Coronary artery (tissue), 2 donors: Measurements from ENCODE around the gene TRA2B.

Experiments used
- DNase-seq: peaks from one replicate; pipeline ENCODE4 v3.0.0-alpha.2; 2017; ENCODE audit warnings: low spot score
- H3K27ac ChIP-seq, 2 donors: fragments of 200-600 bp; sonication (generic); one replicate each; pipeline ENCODE4 v1.5.1; 2016 to 2019
- H3K4me3 ChIP-seq: fragments of 200-600 bp; sonication (generic); 2 replicates; pipeline ENCODE4 v1.5.1; 2016; ENCODE audit warnings: mild to moderate bottlenecking, moderate library complexity
- TF ChIP-seq, protein P1 (sequence below): fragments of 200-600 bp; sonication (generic); IDR thresholded peaks from one replicate; pipeline ENCODE4 v1.5.1; 2019; ENCODE audit warnings: antibody characterized with exemption

The TRA2B gene

GRCh38 chr3:185979721-185980121, 41.9 kb upstream of the TRA2B start:
- TF ChIP-seq, protein P1, sequence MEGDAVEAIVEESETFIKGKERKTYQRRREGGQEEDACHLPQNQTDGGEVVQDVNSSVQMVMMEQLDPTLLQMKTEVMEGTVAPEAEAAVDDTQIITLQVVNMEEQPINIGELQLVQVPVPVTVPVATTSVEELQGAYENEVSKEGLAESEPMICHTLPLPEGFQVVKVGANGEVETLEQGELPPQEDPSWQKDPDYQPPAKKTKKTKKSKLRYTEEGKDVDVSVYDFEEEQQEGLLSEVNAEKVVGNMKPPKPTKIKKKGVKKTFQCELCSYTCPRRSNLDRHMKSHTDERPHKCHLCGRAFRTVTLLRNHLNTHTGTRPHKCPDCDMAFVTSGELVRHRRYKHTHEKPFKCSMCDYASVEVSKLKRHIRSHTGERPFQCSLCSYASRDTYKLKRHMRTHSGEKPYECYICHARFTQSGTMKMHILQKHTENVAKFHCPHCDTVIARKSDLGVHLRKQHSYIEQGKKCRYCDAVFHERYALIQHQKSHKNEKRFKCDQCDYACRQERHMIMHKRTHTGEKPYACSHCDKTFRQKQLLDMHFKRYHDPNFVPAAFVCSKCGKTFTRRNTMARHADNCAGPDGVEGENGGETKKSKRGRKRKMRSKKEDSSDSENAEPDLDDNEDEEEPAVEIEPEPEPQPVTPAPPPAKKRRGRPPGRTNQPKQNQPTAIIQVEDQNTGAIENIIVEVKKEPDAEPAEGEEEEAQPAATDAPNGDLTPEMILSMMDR, result no peak

DNA sequence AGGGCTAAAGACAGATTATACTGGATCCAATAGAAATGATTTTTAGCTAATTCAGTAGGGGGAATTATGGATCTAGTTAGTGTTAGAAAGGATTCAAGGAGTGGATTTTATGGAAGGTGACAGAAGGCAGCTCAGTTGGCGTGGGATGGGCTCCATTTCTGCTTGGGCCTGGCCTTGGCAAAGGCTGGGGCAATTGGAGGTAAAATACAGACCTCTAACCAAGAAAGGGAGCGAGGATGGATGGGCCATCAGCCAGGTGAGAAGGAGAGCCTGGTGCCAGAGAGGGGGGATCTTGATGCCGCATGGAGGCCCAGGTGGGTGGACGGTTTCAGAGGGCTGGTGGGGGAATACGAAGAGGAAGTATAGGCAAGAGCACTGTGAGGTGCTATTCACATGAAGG, 40.7 kb upstream of the TRA2B start:
- Histone ChIP-seq H3K4me3 (no peak overlapping the region), H3K27ac (no peak overlapping the region)
- TF ChIP-seq, protein P1, result no peak
- no peak for DNase-seq

More at GRCh38 chr3:185979721-185980121, 41.9 kb upstream of the TRA2B start:
- Histone ChIP-seq H3K4me3 (no peak overlapping the region), H3K27ac (no peak overlapping the region)
- no peak for DNase-seq

DNA sequence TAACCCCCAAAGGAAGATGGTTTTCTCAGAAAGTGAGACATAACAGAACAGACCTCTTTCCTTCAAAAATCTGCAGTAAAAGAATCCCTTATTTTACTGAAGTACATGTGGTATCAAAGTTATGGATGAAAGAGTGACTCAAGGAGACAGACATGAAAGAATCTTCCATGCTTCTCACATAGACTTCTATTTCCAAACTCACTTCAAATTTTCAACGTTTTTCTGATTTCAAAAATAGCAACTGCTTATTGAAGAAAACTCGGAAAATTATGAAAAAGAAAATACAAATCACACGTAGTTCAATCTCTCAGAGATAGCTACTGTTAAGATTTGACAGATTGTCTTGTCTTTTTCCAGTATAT, 39.8 kb upstream of the TRA2B start:
- DNase-seq, result no peak

GRCh38 chr3:185976977-185977678, 39.3 kb upstream of the TRA2B start:
- Histone ChIP-seq H3K4me3 (no peak overlapping the region), H3K27ac (no peak overlapping the region)
- DNase-seq, result no peak
- TF ChIP-seq, protein P1, result peak; percentile 80

More for the DNA sequence above, 39.8 kb upstream of the TRA2B start:
- TF ChIP-seq, protein P1, result no peak
- Histone ChIP-seq H3K4me3 (no peak overlapping the region), H3K27ac (no peak overlapping the region)

- TF ChIP-seq, protein P1, result no peak
- H3K4me3 ChIP-seq, result no peak overlapping the region
- no peak overlapping the region for H3K27ac ChIP-seq
- DNase-seq, result no peak
Measured at GRCh38 chr3:185976100-185976499, 38.3 kb upstream of the TRA2B start.

DNA sequence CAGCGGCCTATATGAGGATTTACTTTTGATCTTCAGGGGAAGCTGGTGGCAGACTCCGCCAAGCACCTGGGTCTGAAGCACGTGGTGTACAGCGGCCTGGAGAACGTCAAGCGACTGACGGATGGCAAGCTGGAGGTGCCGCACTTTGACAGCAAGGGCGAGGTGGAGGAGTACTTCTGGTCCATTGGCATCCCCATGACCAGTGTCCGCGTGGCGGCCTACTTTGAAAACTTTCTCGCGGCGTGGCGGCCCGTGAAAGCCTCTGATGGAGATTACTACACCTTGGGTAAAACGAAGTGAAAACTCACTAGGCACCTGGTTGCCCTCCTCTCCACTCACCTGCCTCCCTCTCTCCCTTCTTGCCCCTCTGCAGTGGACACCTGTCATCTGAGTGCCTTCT, 33.8 kb upstream of the TRA2B start:
- DNase-seq, result no peak
- Histone ChIP-seq H3K27ac (no peak overlapping the region), H3K4me3 (no peak overlapping the region)
- TF ChIP-seq, protein P1, result no peak

- DNase-seq, result no peak
- no peak overlapping the region for H3K4me3 ChIP-seq
- TF ChIP-seq, protein P1, result no peak
Measured at GRCh38 chr3:185968168-185968567, 30.4 kb upstream of the TRA2B start.

More at GRCh38 chr3:185968168-185968567, 30.4 kb upstream of the TRA2B start:
- H3K27ac ChIP-seq, result no peak overlapping the region
